Posterior cingulate gyrus (tissue), 11 donors: ENCODE results near the gene IQUB.
"Not testable (repeated sequence)": the region's sequence is repeated elsewhere in the genome, so short reads cannot be mapped to it uniquely, and the experiment has no call there.

Source experiments
- DNase-seq, 10 donors: peaks; one replicate each; pipeline versions ENCODE4 v3.0.0 to v3.0.0-alpha.2; 2020 to 2021; ENCODE audit warnings: mixed read lengths in 3 of 10
- intact Hi-C: fragments of 100-400 bp; cut with DNase I; formaldehyde crosslinking; loops from one replicate; pipeline ENCODE4 v1.15.1; 2023

Gene IQUB

DNA sequence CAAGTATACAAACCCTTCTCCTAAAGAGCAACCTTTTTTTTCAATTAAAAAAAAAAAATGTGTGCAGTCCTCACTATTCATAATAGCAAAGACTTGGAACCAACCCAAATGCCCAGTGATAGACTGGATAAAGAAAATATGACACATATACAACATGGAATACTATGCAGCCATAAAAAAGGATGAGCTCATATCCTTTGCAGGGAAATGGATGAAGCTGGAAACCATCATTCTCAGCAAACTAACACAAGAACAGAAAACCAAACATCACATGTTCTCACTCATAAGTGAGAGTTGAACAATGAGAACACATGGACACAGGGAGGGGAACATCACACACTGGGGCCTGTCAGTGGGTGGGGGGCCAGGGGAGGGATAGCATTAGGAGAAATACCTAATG is 17.7 kb upstream of the IQUB start:
- intact Hi-C loops: loop anchor here (10.0 kb wide), 1 partner anchor 193 kb away; the partner anchor contains the start of gene WASL
- not testable (repeated sequence) for DNase-seq

GRCh38 chr7:123548406-123548805 is 14.0 kb upstream of the IQUB start:
- intact Hi-C loops: no loop called here
- no peak for DNase-seq

- no peak for DNase-seq
- intact Hi-C loops: no loop called here
Measured at GRCh38 chr7:123539871-123540270, 5.5 kb upstream of the IQUB start.

DNA sequence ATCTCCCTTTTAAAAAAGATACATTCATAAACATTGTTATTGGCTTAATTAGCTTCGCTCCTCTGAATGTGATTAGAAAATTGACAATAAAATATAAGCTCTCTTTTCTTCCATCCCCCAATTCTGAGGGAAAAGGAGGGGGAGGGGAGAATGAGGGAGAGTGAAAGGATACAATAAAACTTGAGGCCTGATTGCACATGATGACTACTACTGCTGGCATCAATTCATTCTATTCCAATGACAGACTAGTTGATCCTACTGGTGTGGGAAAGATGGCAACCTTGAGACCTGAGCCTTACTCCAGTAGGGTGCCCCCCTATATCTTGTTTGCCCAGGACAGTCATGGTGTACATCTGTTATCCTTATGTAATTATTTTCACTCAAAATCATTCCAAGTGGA is 4.5 kb upstream of the IQUB start:
- DNase-seq: no peak
- intact Hi-C loops: no loop called here

DNA sequence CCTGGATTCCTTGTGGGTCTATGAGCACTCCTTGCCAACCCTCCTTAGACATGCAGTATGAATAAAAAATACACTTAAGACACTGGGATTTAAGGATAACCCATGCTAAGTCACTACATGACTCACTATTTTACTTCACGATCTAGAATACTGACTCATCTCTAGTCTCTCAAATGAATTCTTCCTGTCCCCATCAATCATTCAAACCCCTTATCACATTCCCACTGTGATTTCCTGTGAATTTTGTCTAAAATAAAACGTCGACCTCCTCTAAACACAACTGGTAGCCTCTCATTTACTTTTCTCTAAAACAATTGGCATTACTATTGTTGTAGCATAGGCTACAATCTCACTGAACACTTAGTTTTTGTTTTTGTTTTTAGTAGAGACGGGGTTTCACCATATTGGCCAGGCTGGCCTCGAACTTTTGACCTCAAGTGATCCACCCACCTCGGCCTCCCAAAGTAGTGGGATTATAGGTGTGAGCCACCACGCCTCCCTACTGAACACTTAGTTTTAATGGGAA is 3.9 kb upstream of the IQUB start:
- DNase-seq: no peak
- intact Hi-C loops: no loop called here

GRCh38 chr7:123537026-123537642 is 2.7 kb upstream of the IQUB start:
- intact Hi-C loops: no loop called here

DNA sequence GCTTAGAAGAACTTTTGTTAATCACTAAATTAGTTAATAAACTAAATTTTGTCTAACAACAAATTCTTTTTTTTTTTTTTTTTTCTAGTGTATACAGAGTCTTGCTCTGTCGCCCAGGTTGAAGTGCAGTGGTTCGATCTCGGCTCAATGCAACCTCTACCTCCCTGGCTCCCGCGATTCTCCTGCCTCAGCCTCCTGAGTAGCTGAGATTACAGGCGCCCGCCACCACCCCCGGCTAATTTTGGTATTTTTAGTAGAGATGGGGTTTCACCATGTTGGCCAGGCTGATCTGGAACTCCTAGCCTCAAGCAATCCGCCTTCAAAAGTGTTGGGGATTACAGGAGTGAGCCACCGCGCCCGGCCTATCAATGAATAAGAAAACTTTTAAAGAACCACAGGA is 1.1 kb upstream of the IQUB start:
- intact Hi-C loops: loop anchor here (2.0 kb wide), 2 partner anchors 21 to 41 kb away; partner anchors contain the start of gene NDUFA5
- DNase-seq: peak in 2 of 10 donors; percentile 38 to 50

More at GRCh38 chr7:123537026-123537642, 2.7 kb upstream of the IQUB start:
- DNase-seq: no peak

DNA sequence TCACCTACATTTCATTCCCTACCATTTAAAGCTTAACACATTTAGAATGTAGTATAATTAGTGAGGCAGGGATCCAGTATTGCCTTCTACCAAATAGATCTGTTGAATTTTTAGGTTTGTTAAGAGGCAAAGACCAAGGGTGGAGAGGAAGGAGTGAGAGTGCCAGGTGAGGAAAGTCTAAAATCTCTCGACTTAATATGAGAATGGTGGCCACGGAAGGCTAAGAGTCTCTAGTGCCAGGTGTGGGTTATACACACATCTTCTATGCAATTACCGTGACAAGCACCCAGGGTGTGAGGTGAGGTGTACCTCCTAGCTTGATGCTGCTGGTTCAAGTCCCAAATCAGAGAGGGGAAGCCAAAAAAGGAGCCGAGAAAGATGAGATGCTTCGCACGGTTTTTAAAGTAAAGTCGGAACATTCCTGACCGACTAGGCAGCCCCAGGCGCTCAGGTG is 439 bp downstream of the IQUB start:
- intact Hi-C loops: loop anchor here (2.0 kb wide), 2 partner anchors 23 to 39 kb away; partner anchors contain the start of gene NDUFA5
- DNase-seq: no peak

- DNase-seq: no peak
- intact Hi-C loops: no loop called here
Measured at GRCh38 chr7:123533553-123533917, 860 bp downstream of the IQUB start.

DNA sequence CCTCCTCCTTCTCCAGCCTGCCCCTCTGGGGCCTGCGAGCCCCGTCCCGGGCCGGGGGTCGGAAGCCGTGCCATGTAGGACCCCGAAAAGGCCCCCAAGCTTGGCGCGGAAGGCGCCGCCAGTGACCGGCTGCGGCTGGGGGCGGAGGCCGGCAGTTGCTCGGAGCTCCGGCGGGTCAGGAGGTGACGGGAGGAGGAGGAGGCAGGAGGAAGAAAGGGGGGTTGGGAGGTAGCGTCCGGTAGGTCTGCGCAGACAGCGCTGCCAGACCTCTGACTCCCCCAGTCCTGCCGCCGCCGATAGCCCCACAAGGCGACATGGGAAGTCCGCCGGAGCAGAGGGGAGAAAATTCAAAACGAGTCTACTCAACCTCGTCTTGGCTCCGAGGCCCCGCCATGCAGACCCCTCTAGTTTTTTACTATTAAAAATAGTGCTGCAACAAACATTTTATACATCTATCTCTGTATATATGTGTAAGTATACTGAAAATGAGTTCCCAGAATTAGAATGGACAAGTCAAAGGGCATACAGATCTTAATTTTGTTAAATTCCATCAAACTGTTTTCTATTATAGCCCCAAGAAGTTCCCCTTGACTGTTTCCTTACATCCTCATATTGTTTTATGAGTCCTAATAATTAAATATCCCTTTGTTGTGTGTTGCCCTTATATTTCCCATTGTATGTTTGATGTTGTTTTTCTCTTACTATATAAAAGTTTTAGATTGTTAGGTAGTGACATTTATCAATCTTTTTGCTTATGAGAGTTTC is 1.4 kb downstream of the IQUB start:
- DNase-seq: peak in 3 of 10 donors; percentile 74 to 81 (median 76)
- intact Hi-C loops: not testable (repeated sequence)

GRCh38 chr7:123532343-123532742 is 2.1 kb downstream of the IQUB start:
- intact Hi-C loops, DNase-seq: not testable (repeated sequence)

- peak in 1 of 10 donors; percentile 39 for DNase-seq
- intact Hi-C loops: not testable (repeated sequence)
Measured at GRCh38 chr7:123530035-123530591, 4.3 kb downstream of the IQUB start.

- intact Hi-C loops: no loop called here
- DNase-seq: no peak
Measured at GRCh38 chr7:123528265-123528664, 6.1 kb downstream of the IQUB start.

DNA sequence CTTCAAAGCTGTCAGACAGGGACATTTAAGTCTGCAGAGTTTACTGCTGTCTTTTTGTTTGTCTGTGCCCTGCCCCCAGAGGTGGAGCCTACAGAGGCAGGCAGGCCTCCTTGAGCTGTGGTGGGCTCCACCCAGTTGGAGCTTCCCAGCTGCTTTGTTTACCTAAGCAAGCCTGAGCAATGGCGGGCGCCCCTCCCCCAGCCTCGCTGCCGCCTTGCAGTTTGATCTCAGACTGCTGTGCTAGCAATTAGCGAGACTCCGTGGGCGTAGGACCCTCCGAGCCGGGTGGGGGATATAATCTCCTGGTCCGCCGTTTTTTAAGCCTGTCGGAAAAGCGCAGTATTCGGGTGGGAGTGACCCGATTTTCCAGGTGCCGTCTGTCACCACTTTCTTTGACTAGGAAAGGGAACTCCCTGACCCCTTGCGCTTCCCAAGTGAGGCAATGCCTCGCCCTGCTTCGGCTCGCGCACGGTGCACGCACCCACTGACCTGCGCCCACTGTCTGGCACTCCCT is 6.6 kb downstream of the IQUB start:
- intact Hi-C loops, DNase-seq: not testable (repeated sequence)

- intact Hi-C loops: not testable (repeated sequence)
Measured at GRCh38 chr7:123526533-123526932, 7.9 kb downstream of the IQUB start.

DNA sequence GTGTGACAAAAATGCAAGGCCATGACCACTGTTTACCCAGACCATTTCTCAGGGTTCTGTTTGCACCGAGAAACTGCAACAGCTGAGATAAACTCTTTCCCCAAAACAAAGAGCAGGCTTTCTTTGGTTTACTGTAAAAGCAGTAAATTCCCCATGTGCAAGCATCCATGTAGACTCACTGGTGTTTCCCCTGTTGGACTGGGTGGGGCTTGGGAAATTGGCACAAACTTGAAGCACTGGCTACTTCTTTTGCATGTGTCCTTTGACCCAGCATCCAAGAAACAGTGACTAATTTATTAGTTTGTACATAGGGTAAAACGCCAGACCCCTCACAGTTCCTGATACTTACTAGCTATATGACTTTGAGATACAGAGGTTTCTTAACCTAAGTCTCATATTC is 12.3 kb downstream of the IQUB start:
- intact Hi-C loops: no loop called here
- no peak for DNase-seq

More at GRCh38 chr7:123526533-123526932, 7.9 kb downstream of the IQUB start:
- DNase-seq: not testable (repeated sequence)

GRCh38 chr7:123505221-123505620 is 29.2 kb downstream of the IQUB start:
- intact Hi-C loops: no loop called here

DNA sequence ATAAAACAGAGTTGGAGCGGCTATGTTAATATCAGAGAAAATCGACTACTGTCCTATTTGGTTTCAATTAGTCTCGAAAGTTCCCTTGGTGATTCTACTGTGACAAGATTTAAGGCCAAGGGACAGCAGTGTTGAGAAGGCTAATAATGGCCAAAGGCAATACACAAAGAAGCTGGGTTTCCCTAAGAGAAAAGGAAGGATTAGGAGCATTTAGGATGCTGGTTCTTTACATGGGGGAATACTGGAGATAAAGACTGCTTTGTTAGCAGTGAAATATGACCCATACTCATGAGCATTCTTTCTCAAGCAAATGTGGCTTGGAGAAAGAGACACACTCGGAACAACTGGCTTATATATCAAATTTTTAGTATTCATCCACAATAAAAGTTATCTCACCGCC is 32.2 kb downstream of the IQUB start:
- intact Hi-C loops: no loop called here
- DNase-seq: no peak

More at GRCh38 chr7:123505221-123505620, 29.2 kb downstream of the IQUB start:
- no peak for DNase-seq

DNA sequence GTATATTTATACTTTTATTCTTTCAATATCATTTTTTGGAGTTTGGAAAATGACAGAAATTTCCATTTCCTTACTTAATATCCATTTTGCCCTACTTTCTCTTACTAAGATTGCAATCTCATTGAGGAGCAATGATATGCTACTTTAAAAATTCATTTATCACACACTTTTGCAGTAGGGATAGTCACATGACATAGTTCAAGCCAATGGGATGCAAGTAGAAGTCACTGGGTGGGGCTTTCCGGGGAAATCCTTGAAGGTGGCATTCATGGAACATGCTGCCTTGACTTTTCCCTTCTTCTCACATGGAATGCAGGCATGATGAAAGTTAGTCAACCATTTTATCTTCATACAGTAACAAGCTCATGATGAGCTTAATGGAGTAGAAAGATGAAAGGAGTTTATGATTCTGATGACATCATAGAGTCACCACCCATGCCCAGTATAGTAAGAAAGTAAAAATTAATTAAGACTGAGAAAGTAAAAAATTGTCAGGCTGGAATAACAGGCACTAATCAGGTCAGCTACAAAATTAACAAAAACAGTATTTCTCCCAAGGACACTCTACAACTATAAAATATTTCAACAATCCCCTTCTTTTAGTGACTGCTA is 33.4 kb downstream of the IQUB start:
- intact Hi-C loops: no loop called here
- no peak for DNase-seq

DNA sequence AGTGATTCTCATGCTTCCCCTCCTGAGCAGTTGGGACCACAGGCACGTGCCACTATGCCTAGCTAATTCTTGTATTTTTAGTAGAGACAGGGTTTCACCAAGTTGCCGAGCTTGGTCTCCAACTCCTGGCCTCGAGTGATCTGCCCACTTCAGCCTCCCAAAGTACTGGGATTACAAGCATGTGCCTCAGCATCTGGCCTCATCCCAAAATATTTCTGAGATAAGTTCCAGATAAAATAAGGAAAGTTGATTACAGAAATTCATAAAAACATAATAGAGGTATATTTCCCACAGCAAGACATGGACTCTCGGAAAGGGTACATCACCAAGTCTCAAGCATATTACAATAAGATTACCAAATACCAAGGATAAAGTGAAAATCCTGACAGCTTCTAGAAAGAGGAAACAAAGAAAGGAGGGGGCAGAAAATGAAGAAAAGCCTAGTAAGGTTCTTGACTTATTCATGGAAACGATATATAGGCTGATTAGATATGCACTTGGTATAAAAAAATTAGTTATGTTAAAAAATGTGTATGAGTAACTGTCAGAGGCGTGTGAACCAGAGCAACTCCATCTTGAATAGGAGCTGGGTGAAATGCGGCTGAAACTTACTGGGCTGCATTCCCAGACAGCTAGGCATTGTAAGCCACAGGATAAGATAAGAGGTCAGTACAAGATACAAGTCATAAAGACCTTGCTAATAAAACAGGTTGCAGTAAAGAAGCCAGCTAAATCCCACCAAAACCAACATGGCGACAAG is 35.0 kb downstream of the IQUB start:
- peak in 1 of 10 donors; percentile 33 for DNase-seq
- intact Hi-C loops: no loop called here
